Measurements from ENCODE around the gene ADSS1. TPM values are rescaled to one million over a fixed set of nuclear protein-coding genes. Genes with fewer than 3 reads are reported as not detected.

Gene ADSS1
- total and polyA plus RNA-seq, 4 donors: 1.8 to 18.8 (median 12.2) TPM

DNA sequence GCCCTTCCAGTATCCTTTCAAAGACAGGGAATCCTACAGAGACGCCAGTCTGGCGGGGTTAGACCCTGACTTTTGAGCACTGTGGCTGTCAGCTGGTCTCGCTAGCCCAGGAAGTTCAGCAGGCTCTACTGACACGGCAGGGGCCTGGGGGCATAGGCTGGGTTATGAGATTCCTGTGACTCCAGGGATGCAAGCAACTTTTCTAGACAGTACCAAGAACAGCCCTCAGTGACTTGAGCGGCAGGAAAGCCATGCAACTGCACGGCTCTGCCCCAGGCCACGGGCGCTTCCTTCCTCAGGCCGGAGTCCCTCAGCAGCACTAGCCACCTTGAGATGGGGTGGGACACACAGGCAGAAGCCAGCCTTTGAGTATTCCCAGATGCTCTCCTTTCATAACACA lies 23.8 kb downstream of the ADSS1 start:
- TF ChIP-seq HNF4A (conservative IDR thresholded peaks at IDR 0.05): no peak
- TF ChIP-seq RAD21 (IDR thresholded peaks at IDR 0.05): no peak
- TF ChIP-seq, protein P1, sequence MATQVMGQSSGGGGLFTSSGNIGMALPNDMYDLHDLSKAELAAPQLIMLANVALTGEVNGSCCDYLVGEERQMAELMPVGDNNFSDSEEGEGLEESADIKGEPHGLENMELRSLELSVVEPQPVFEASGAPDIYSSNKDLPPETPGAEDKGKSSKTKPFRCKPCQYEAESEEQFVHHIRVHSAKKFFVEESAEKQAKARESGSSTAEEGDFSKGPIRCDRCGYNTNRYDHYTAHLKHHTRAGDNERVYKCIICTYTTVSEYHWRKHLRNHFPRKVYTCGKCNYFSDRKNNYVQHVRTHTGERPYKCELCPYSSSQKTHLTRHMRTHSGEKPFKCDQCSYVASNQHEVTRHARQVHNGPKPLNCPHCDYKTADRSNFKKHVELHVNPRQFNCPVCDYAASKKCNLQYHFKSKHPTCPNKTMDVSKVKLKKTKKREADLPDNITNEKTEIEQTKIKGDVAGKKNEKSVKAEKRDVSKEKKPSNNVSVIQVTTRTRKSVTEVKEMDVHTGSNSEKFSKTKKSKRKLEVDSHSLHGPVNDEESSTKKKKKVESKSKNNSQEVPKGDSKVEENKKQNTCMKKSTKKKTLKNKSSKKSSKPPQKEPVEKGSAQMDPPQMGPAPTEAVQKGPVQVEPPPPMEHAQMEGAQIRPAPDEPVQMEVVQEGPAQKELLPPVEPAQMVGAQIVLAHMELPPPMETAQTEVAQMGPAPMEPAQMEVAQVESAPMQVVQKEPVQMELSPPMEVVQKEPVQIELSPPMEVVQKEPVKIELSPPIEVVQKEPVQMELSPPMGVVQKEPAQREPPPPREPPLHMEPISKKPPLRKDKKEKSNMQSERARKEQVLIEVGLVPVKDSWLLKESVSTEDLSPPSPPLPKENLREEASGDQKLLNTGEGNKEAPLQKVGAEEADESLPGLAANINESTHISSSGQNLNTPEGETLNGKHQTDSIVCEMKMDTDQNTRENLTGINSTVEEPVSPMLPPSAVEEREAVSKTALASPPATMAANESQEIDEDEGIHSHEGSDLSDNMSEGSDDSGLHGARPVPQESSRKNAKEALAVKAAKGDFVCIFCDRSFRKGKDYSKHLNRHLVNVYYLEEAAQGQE (IDR thresholded peaks at IDR 0.05): no peak
- no peak for TF ChIP-seq SP1 (IDR thresholded peaks at IDR 0.05)
- TF ChIP-seq HNF4G (IDR thresholded peaks at IDR 0.05): no peak
- no peak for TF ChIP-seq EGR1 (IDR thresholded peaks at IDR 0.05; ENCODE audit: low read depth in 2 of 2)
- no peak for TF ChIP-seq JUND (IDR thresholded peaks at IDR 0.05)
- no peak for TF ChIP-seq YY1 (IDR thresholded peaks at IDR 0.05)
- no peak for TF ChIP-seq NR2F2 (IDR thresholded peaks at IDR 0.05)
- TF ChIP-seq FOXA1 (IDR thresholded peaks at IDR 0.05): no peak
- no peak for TF ChIP-seq RXRA (IDR thresholded peaks at IDR 0.05)
- TF ChIP-seq TAF1 (conservative IDR thresholded peaks at IDR 0.05): no peak
- TF ChIP-seq, protein P2, sequence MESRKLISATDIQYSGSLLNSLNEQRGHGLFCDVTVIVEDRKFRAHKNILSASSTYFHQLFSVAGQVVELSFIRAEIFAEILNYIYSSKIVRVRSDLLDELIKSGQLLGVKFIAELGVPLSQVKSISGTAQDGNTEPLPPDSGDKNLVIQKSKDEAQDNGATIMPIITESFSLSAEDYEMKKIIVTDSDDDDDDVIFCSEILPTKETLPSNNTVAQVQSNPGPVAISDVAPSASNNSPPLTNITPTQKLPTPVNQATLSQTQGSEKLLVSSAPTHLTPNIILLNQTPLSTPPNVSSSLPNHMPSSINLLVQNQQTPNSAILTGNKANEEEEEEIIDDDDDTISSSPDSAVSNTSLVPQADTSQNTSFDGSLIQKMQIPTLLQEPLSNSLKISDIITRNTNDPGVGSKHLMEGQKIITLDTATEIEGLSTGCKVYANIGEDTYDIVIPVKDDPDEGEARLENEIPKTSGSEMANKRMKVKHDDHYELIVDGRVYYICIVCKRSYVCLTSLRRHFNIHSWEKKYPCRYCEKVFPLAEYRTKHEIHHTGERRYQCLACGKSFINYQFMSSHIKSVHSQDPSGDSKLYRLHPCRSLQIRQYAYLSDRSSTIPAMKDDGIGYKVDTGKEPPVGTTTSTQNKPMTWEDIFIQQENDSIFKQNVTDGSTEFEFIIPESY (IDR thresholded peaks at IDR 0.05): no peak
- 84% methylated on average over 9 of the region's 9 CpGs for WGBS
- Histone ChIP-seq H3K9ac (ENCODE audit: low read depth in 1 of 2, low read length in 2 of 2) (no peak overlapping the region), H3K27me3 (ENCODE audit: control insufficient read depth in 4 of 4, insufficient read depth in 4 of 4, low read length in 3 of 4) (no peaks in the 10 kb centered on the region), H3K36me3 (ENCODE audit: control insufficient read depth in 4 of 4, insufficient read depth in 3 of 4, low read depth in 1 of 4, low read length in 3 of 4) (peaks cover 0 to 19% (median 6%) of the 10 kb centered on the region in 4 donors), H3K27ac (ENCODE audit: low read depth in 1 of 2, low read length in 2 of 2) (peak overlapping the region; percentile 80 to 89), H3K4me3 (ENCODE audit: low read depth in 1 of 3, low read length in 3 of 3) (no peak overlapping the region), H3K4me1 (ENCODE audit: control insufficient read depth in 4 of 4, insufficient read depth in 4 of 4, low read length in 3 of 4) (peaks cover 10 to 47% (median 35%) of the 10 kb centered on the region in 4 donors), H3K9me3 (ENCODE audit: control insufficient read depth in 4 of 4, low read length in 3 of 4) (no peaks in the 10 kb centered on the region)
- no peak for DNase-seq (ENCODE audit: low spot score)

DNA sequence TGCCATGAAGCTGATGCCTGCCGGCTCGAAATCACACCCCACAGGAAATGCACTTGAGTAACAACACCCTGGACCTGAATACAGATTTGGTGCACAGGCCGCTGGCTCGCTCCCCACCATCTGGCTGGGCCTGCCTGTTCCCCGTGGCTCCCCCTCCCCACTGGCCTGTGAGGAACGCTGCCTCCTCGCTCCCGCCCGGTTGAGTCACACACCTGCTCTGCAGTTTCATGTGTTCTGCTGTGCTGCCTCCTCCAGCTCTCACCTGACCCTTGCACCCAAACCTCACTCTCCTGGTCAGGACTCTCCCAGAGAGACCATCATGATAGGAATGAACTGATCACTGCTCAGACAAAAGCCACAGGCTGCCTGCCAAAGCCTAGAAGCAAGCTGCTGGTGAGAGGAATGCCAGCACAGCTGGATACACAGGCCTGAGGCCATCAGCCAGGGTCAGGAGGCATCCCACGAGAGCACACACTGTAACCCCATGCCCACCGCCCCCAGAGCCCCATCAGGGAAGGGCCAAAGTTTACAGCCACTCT lies 25.2 kb downstream of the ADSS1 start:
- H3K27ac ChIP-seq (ENCODE audit: low read depth in 1 of 2, low read length in 2 of 2): peak overlapping the region; percentile 78 to 89
- no peaks in the 10 kb centered on the region for H3K9me3 ChIP-seq (ENCODE audit: control insufficient read depth in 4 of 4, low read length in 3 of 4)
- H3K9ac ChIP-seq (ENCODE audit: low read depth in 1 of 2, low read length in 2 of 2): peak overlapping the region in 1 of 2 donors; percentile 24
- H3K27me3 ChIP-seq (ENCODE audit: control insufficient read depth in 4 of 4, insufficient read depth in 4 of 4, low read length in 3 of 4): no peaks in the 10 kb centered on the region
- H3K4me3 ChIP-seq (ENCODE audit: low read depth in 1 of 3, low read length in 3 of 3): no peak overlapping the region
- WGBS: 25% methylated on average over 11 of the region's 11 CpGs
- H3K4me1 ChIP-seq (ENCODE audit: control insufficient read depth in 4 of 4, insufficient read depth in 4 of 4, low read length in 3 of 4): peaks cover 12 to 54% (median 42%) of the 10 kb centered on the region in 4 donors
- peaks cover 0 to 10% (median 0%) of the 10 kb centered on the region in 4 donors for H3K36me3 ChIP-seq (ENCODE audit: control insufficient read depth in 4 of 4, insufficient read depth in 3 of 4, low read depth in 1 of 4, low read length in 3 of 4)
- DNase-seq (ENCODE audit: low spot score): no peak
- TF ChIP-seq, protein P3, sequence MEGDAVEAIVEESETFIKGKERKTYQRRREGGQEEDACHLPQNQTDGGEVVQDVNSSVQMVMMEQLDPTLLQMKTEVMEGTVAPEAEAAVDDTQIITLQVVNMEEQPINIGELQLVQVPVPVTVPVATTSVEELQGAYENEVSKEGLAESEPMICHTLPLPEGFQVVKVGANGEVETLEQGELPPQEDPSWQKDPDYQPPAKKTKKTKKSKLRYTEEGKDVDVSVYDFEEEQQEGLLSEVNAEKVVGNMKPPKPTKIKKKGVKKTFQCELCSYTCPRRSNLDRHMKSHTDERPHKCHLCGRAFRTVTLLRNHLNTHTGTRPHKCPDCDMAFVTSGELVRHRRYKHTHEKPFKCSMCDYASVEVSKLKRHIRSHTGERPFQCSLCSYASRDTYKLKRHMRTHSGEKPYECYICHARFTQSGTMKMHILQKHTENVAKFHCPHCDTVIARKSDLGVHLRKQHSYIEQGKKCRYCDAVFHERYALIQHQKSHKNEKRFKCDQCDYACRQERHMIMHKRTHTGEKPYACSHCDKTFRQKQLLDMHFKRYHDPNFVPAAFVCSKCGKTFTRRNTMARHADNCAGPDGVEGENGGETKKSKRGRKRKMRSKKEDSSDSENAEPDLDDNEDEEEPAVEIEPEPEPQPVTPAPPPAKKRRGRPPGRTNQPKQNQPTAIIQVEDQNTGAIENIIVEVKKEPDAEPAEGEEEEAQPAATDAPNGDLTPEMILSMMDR (IDR thresholded peaks at IDR 0.05; ENCODE audit: low read depth, low read length, missing input control): no peak
- TF ChIP-seq, protein P4, sequence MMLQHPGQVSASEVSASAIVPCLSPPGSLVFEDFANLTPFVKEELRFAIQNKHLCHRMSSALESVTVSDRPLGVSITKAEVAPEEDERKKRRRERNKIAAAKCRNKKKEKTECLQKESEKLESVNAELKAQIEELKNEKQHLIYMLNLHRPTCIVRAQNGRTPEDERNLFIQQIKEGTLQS (IDR thresholded peaks at IDR 0.05): no peak
- TF ChIP-seq FOXA1 (IDR thresholded peaks at IDR 0.05) (peak; percentile 68), SP1 (IDR thresholded peaks at IDR 0.05) (peak; percentile 98), HNF4G (IDR thresholded peaks at IDR 0.05) (peak; percentile 90), GABPA (IDR thresholded peaks at IDR 0.05 in 1 of 2, conservative IDR thresholded peaks at IDR 0.05 in 1 of 2) (peak in 1 of 2 donors; percentile 25), JUND (IDR thresholded peaks at IDR 0.05) (peak; percentile 64 to 86), TAF1 (conservative IDR thresholded peaks at IDR 0.05) (no peak), FOXA2 (IDR thresholded peaks at IDR 0.05) (no peak), EGR1 (IDR thresholded peaks at IDR 0.05; ENCODE audit: low read depth in 2 of 2) (peak in 1 of 2 donors; percentile 31), NR2F2 (IDR thresholded peaks at IDR 0.05) (no peak), YY1 (IDR thresholded peaks at IDR 0.05) (peak; percentile 85), HNF4A (conservative IDR thresholded peaks at IDR 0.05) (peak; percentile 91 to 94)
- TF ChIP-seq, protein P5, sequence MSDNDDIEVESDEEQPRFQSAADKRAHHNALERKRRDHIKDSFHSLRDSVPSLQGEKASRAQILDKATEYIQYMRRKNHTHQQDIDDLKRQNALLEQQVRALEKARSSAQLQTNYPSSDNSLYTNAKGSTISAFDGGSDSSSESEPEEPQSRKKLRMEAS (IDR thresholded peaks at IDR 0.05): no peak
- TF ChIP-seq, protein P1 (IDR thresholded peaks at IDR 0.05): peak; percentile 77
